Osteoblast (primary cell): ENCODE results near the gene FAM83C. TPM values are rescaled to one million over a fixed set of nuclear protein-coding genes. Genes with fewer than 3 reads are reported as not detected.

ENCODE experiments used
- DNase-seq: peaks from one replicate; pipeline ENCODE4 v3.0.0; 2011; ENCODE audit warnings: low spot score, mixed read lengths; ENCODE audit not compliant: insufficient read length; ENCODE audit errors: missing footprints
- H2AFZ ChIP-seq: 2 replicates; pipeline ENCODE4 v1.6.0; 2011; ENCODE audit warnings: mild to moderate bottlenecking, low read length
- H3K27ac ChIP-seq: 2 replicates; pipeline ENCODE4 v1.5.1; 2011; ENCODE audit warnings: mild to moderate bottlenecking, low read depth, low read length, moderate library complexity
- H3K27me3 ChIP-seq: 2 replicates; pipeline ENCODE4 v1.6.0; 2012; ENCODE audit warnings: mild to moderate bottlenecking, control low read depth, inconsistent platforms, low read length, moderate library complexity; ENCODE audit not compliant: insufficient read depth
- H3K36me3 ChIP-seq: 2 replicates; pipeline ENCODE4 v1.5.1; 2011; ENCODE audit warnings: mild to moderate bottlenecking, low read length, control low read depth, moderate library complexity; ENCODE audit not compliant: insufficient read depth
- H3K4me1 ChIP-seq: 2 replicates; pipeline ENCODE4 v1.5.1; 2011; ENCODE audit warnings: mild to moderate bottlenecking, low read length, control low read depth, moderate library complexity; ENCODE audit not compliant: insufficient read depth
- H3K4me2 ChIP-seq: 2 replicates; pipeline ENCODE4 v1.6.0; 2011; ENCODE audit warnings: mild to moderate bottlenecking, low read length; ENCODE audit not compliant: insufficient read depth
- H3K4me3 ChIP-seq: fragments of 200-600 bp; sonication (generic); 3 replicates; pipeline ENCODE4 v1.5.1; 2012; ENCODE audit warnings: mild to moderate bottlenecking, low read length, inconsistent platforms; ENCODE audit not compliant: insufficient read depth
- H3K79me2 ChIP-seq: 2 replicates; pipeline ENCODE4 v1.6.0; 2012; ENCODE audit warnings: mild to moderate bottlenecking, low read length, control low read depth, inconsistent platforms; ENCODE audit not compliant: insufficient read depth
- H3K9me3 ChIP-seq: 2 replicates; pipeline ENCODE4 v1.5.1; 2011; ENCODE audit warnings: low read depth, low read length, control low read depth
- H4K20me1 ChIP-seq: 2 replicates; pipeline ENCODE4 v1.6.0; 2012; ENCODE audit warnings: mild to moderate bottlenecking, low read length, control low read depth; ENCODE audit not compliant: insufficient read depth
- CTCF ChIP-seq: IDR thresholded peaks from 2 replicates; pipeline ENCODE4 v1.5.1; 2011; ENCODE audit warnings: mild to moderate bottlenecking, low read depth, low read length, moderate library complexity; ENCODE audit errors: extremely low read depth
- total RNA-seq: library from RNA; depleted of rRNA; stranded (reverse); fragments of >200 nt; gene quantifications from 2 replicates; pipeline ENCODE4 v1.2.3, GENCODE V29; 2012

FAM83C gene
- total RNA-seq, 1 donor, result not detected

GRCh38 chr20:35319871-35320197 lies 27.6 kb upstream of the FAM83C start:
- TF ChIP-seq CTCF, result no peak
- Histone ChIP-seq H3K27me3 (no peaks in the 10 kb centered on the region), H3K9me3 (no peaks in the 10 kb centered on the region), H3K4me1 (peaks cover 55% of the 10 kb centered on the region), H2AFZ (no peak overlapping the region), H3K36me3 (no peaks in the 10 kb centered on the region), H3K4me2 (peak overlapping the region; percentile 64), H3K4me3 (peak overlapping the region; percentile 11), H3K27ac (peak overlapping the region; percentile 90), H3K79me2 (no peaks in the 10 kb centered on the region), H4K20me1 (no peaks in the 10 kb centered on the region)
- DNase-seq, result peak; percentile 66

- Histone ChIP-seq H3K9me3 (no peaks in the 10 kb centered on the region), H3K36me3 (no peaks in the 10 kb centered on the region), H4K20me1 (no peaks in the 10 kb centered on the region), H3K27me3 (no peaks in the 10 kb centered on the region), H3K79me2 (no peaks in the 10 kb centered on the region), H3K4me1 (peaks cover 60% of the 10 kb centered on the region), H2AFZ (no peak overlapping the region), H3K27ac (peak overlapping the region; percentile 90), H3K4me2 (peak overlapping the region; percentile 64), H3K4me3 (no peak overlapping the region)
- no peak for TF ChIP-seq CTCF
- DNase-seq, result peak; percentile 54
These were observed 27.1 kb upstream of the FAM83C start for GRCh38 chr20:35319192-35319870.

- no peaks in the 10 kb centered on the region for H4K20me1 ChIP-seq
- TF ChIP-seq CTCF, result no peak
- H2AFZ ChIP-seq, result no peak overlapping the region
- no peaks in the 10 kb centered on the region for H3K9me3 ChIP-seq
- H3K36me3 ChIP-seq, result no peaks in the 10 kb centered on the region
- H3K27ac ChIP-seq, result peak overlapping the region; percentile 90
- H3K79me2 ChIP-seq, result no peaks in the 10 kb centered on the region
- peak overlapping the region; percentile 24 for H3K4me2 ChIP-seq
- H3K4me3 ChIP-seq, result no peak overlapping the region
- H3K27me3 ChIP-seq, result no peaks in the 10 kb centered on the region
- DNase-seq, result peak; percentile 59
- peaks cover 63% of the 10 kb centered on the region for H3K4me1 ChIP-seq
These were observed 26.4 kb upstream of the FAM83C start for GRCh38 chr20:35318502-35319157.

GRCh38 chr20:35317416-35318210 lies 25.4 kb upstream of the FAM83C start:
- no peaks in the 10 kb centered on the region for H3K27me3 ChIP-seq
- H3K4me1 ChIP-seq, result peaks cover 66% of the 10 kb centered on the region
- no peak for TF ChIP-seq CTCF
- no peaks in the 10 kb centered on the region for H3K79me2 ChIP-seq
- no peaks in the 10 kb centered on the region for H4K20me1 ChIP-seq
- peak overlapping the region; percentile 90 for H3K27ac ChIP-seq
- no peaks in the 10 kb centered on the region for H3K36me3 ChIP-seq
- no peak overlapping the region for H2AFZ ChIP-seq
- H3K9me3 ChIP-seq, result no peaks in the 10 kb centered on the region
- H3K4me3 ChIP-seq, result no peak overlapping the region
- no peak overlapping the region for H3K4me2 ChIP-seq
- DNase-seq, result peak; percentile 14
